Activated T-helper 1 cell treated with Interleukin-2 at 50 U/mL for 16 hours (primary cell): ENCODE data around the gene PRMT3.
"Not testable (repeated sequence)": the region's sequence is repeated elsewhere in the genome, so short reads cannot be mapped to it uniquely, and the experiment has no call there.

Experiments used
- DNase-seq: peaks from one replicate; pipeline ENCODE4 v3.0.0-alpha.2; 2020; ENCODE audit warnings: low read depth

Gene PRMT3

GRCh38 chr11:20518323-20518834 lies 130.9 kb downstream of the PRMT3 start:
- no peak for DNase-seq

GRCh38 chr11:20522536-20522935 lies 135.0 kb downstream of the PRMT3 start:
- no peak for DNase-seq

- no peak for DNase-seq
Observed at GRCh38 chr11:20529757-20530156, 142.2 kb downstream of the PRMT3 start.

- DNase-seq = no peak
Observed at GRCh38 chr11:20530942-20531703, 143.6 kb downstream of the PRMT3 start.

- DNase-seq = no peak
Observed at GRCh38 chr11:20535271-20535881, 147.9 kb downstream of the PRMT3 start.

GRCh38 chr11:20536365-20536764 lies 148.8 kb downstream of the PRMT3 start:
- no peak for DNase-seq

- DNase-seq = no peak
Observed at GRCh38 chr11:20536784-20537183, 149.3 kb downstream of the PRMT3 start.

- no peak for DNase-seq
Observed at GRCh38 chr11:20541503-20541902, 154.0 kb downstream of the PRMT3 start.

GRCh38 chr11:20544603-20545237 lies 157.2 kb downstream of the PRMT3 start:
- no peak for DNase-seq

GRCh38 chr11:20547411-20547810 lies 159.9 kb downstream of the PRMT3 start:
- no peak for DNase-seq

GRCh38 chr11:20551096-20551495 lies 163.6 kb downstream of the PRMT3 start:
- no peak for DNase-seq

GRCh38 chr11:20555783-20556182 lies 168.3 kb downstream of the PRMT3 start:
- no peak for DNase-seq

GRCh38 chr11:20556396-20556795 lies 168.9 kb downstream of the PRMT3 start:
- not testable (repeated sequence) for DNase-seq

GRCh38 chr11:20558741-20559140 lies 171.2 kb downstream of the PRMT3 start:
- no peak for DNase-seq
